Fibroblast of skin of right quadriceps (primary cell): ENCODE results near the gene GOLT1B.

Experiments
- DNase-seq: peaks from one replicate; pipeline ENCODE4 v3.0.0-alpha.2; 2013

The GOLT1B gene

DNA sequence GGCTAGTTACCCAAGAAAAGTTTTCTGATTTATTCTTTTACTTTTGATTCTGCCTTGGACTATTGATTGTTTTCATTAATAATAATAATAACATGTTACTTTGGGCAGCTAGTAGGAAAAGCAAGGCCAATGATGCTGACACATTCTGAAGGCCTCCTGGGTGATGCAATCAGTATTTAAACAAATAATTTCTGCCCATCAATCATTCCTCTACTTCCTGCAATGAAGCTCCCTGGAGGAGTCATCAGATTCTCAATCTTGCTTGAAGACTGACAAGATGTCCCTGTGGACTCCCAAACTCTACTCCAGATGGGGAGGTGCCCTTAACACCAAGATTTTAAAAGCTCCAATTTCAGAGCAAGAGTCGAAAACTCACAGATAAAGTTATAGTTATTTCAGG lies 24.5 kb downstream of the GOLT1B start, which contains the start of gene SPX:
Gene SPX (plus strand): TSS at position 244 of the 400 bp plus-strand sequence. CDS start 177 bp downstream, outside the sequence.
- peak; percentile 29 for DNase-seq

DNA sequence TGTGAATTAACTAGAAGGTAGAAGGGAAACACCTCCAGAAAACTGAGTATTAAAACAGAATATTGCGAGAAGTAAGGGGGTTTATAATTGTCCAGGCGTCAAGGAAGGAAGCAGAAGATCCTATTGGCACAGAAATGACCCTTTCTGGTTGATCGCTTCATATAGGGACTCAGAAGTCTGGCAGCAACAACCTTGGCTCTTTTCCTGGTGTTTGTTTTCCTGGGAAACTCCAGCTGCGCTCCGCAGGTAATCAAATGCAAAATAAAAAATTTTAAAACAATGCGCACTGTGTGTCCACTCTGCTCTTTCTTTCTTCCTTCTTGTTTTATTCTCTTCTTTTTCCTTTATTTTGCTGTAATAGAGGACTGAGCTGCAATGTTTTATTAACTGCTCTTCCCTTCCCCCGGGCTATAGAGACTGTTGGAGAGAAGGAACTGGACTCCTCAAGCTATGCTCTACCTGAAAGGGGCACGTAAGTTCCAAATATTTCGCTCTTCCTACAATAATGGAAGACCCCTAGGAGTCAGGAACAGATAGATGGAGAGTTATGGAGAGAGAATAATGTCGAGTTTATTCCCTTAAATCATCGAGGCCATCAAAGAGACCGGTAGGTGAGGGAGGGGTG lies 25.2 kb downstream of the GOLT1B start:
- DNase-seq, result no peak

GRCh38 chr12:21527451-21528180 lies 26.0 kb downstream of the GOLT1B start:
- DNase-seq, result peak; percentile 43

DNA sequence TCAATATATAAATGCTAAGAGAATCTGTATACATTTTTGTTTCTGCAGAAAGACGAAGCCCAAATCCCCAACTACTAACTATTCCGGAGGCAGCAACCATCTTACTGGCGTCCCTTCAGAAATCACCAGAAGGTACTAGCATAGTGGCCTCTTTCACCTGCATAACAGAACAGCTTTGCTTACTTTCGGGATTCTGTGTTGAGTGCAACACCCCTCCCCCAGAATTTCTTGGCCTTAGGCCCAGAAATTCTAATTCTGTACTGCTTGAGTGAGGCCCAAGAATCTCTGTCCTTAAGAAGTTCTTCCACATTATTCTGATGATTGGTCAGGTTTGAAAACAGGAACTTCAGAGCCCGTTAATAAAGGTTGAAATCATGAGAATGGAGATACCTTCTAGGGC lies 27.4 kb downstream of the GOLT1B start:
- peak; percentile 14 for DNase-seq

- DNase-seq, result no peak
Measured at GRCh38 chr12:21529456-21529855, 27.9 kb downstream of the GOLT1B start.

DNA sequence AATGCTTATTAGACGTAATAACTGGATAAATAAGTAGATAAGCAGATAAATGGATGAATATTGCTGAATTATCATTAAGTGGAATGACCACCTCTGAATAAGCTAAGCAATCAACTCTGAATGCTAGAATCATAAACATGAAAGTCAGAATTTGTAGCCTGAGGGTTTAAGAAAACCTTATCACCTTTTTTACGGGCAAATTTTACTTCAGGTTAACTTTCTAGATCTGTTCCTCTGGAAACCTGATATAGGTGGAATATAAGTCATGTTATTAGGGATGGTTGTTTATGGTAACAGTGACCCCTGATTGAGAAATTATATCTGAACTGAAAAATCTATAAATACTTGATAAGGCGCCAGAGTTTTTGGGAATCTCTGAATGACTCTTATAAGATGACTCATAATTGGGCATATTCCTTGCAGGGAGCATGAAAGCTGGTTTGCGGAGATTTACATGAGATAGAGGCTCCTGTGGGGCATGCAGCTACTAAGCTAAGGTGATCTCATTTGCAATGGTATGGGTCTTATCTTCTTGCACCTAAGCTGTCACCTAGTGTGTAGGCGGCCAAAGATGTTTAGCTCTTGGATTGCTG lies 36.6 kb downstream of the GOLT1B start:
- peak; percentile 2 for DNase-seq

GRCh38 chr12:21539797-21540196 lies 38.2 kb downstream of the GOLT1B start:
- DNase-seq, result no peak

GRCh38 chr12:21541773-21542172 lies 40.2 kb downstream of the GOLT1B start:
- DNase-seq, result no peak

DNA sequence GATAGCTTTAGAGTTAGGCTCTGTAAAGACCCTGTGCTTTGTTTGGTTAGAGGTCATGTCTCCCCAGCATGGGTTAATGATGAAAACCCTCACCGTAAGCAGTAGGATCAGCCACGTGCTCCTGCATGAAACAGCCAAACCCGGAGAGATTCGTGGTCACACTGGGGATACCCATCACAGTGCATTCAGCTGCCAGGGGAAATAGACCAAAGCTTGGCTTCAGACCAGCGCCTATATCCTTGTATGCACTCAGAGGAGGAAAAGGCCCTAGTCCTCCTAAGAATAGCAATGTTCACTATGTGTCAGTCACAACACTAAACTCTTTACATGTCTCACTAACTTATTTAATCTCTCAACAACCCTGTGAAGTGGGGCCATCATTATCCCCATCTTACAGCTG lies 40.8 kb downstream of the GOLT1B start:
- DNase-seq, result no peak

DNA sequence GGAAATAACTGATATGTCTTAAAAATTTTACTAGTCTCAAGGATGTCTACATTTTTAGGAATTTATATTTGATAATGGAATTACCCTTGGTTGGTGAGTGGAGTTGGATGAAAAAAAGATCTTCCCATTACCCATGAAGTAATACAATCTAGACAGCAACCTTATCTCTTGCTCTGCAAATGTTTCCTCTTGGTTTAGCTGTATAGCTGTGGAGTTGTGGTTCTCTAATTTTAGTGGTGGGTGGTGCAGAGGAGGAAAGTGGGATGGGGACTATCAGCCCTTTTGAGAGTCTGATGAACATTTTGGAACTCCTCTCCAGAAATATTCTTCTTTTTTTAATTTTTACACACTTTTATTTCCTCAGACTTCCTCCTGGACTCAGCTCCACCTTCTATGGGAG lies 41.6 kb downstream of the GOLT1B start:
- no peak for DNase-seq

GRCh38 chr12:21545557-21545956 lies 44.0 kb downstream of the GOLT1B start:
- no peak for DNase-seq

DNA sequence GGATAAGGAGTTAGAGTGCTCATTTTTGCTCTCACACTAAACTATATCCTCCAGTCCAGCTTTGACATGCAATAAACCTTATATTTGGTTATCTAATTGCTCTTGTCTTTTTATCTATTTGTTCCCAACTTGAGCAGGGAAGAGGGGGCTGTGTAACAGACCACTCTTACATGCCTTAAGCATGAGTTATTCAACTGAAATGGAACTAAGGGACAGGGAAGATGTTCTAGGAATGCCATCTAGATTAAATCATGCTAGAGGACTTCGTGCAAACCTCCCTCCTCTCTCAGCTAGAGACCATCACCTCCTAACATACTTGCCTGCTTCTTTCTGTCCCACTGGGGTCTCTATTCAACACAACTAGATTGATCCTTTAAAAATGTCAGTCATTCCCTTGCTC lies 45.1 kb downstream of the GOLT1B start:
- DNase-seq, result peak; percentile 41

GRCh38 chr12:21547437-21547836 lies 45.8 kb downstream of the GOLT1B start:
- DNase-seq, result no peak

DNA sequence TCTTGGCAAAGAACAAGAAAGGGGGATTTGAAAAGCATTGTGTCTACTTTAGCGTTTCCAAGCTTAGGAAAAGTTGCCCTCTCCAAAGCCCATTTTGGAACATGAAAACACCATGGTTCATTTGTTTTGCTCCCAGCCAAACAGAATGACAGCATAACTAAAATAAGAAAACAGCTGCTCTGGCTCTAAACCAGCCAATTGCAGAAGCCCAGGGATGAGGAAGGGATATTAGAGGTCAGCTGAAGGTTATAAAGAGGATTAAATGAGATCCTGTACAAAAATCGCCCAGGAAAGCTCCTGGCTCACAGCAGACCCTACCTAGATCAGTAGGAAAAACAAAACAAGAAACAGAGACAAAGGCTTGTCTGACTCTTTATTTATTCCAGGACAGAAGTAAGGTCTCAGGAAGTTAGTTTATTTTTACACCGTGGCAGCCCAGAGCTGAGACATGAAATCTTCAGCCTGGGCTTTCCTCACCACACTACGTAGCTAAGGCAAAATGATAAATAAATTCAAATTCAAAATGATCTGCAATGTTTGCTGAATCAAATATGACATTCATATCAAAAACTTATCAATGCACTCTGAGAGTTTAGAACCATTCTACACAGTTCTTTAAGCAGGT lies 50.4 kb downstream of the GOLT1B start:
- no peak for DNase-seq

DNA sequence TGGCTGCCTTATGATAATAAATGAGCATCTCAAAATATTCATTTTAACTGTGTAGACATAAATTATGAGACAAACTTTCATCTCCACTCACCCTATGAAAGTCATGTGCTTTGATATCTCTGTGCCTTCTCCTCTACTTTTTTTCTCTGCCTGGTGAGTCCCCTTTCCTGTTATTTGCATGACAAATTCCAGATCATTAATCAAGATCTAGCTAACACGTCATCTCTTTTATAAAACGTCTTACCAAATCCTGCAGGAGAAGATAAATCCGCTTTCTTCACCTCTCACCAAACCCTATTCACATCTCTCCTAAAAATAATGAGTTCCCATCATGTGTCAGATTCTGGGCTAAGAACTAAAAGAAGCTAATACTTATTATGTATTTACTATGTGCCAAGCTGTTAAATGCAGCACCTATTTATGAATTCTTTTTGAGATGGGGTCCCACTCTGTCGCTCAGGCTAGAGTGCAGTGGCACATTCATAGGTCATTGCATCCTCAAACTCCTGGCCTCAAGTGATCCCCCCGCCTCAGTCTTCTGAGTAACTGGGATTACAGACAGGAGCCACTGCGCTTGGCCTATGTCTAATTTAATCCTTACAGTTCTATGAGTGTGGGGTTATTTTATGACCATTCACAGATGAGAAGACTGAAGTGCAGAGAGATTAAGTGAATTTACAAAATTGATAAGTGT lies 51.2 kb downstream of the GOLT1B start:
- no peak for DNase-seq

DNA sequence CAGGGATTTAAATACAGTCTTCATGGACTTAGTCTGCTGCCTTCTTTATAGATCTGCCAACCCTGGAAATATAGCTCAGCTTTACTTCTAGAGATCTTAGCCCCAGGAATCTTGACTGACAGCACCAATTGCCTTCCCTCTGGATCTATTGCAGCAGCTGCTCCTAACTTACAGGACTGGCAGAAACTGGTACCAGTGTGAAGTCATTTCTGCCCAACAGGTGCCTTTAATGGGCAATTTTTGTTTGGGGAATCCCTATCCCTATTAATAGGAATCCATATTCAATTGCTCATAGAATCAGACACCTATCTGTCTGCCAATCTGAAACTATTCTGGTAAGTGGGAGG lies 51.7 kb downstream of the GOLT1B start:
- no peak for DNase-seq

- DNase-seq, result no peak
Measured at GRCh38 chr12:21558100-21558679, 56.6 kb downstream of the GOLT1B start.

- DNase-seq, result peak; percentile 14
Measured at GRCh38 chr12:21559855-21560569, 58.4 kb downstream of the GOLT1B start.

DNA sequence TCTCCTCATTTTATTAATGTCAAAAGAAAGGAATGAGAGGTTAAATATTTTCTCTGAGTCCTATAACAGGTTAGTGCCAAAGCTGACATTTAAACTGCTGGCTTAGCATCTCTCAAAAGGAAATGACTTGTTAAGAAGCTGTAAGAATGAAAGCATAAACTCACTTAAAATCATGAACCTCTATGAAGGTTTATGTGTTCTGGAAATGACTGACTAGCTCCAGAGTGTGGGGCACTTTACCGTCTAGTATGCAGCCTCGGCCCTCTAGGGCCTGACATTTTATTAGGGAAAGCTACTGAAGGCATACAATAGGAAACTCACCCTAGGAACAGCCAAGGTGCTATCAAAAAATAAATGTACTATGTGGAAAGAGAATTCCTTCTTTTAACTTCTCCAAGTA lies 59.6 kb downstream of the GOLT1B start:
- DNase-seq, result no peak

DNA sequence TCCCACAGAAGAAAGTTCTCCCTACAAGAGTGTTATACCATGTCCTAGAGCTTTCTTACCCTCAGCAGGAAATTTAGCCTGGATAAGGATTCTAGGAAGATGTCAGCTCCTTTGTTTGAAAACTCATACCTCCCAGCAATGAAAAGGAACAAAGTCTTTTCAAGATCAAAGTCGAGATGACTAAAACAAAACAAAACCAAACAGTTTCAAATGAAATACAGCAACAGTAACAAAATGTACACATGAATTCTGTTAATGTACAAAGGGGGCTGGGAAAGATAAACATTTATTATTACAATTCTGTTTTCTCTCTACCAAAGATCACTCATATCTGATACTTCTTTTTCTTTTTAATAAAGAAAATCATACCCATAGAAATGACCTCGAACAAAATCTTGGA lies 61.3 kb downstream of the GOLT1B start:
- no peak for DNase-seq

- DNase-seq, result no peak
Measured at GRCh38 chr12:21566223-21566906, 64.8 kb downstream of the GOLT1B start.
